ENCODE results near the gene PDXK.
A peak's percentile ranks its signal among the peaks of the same experiment; 100 is the strongest.

PDXK gene

GRCh38 chr21:43726686-43727518, 8.0 kb downstream of the PDXK start:
- DNase-seq: no peak

GRCh38 chr21:43727519-43728153, 8.7 kb downstream of the PDXK start:
- no peak for DNase-seq

DNA sequence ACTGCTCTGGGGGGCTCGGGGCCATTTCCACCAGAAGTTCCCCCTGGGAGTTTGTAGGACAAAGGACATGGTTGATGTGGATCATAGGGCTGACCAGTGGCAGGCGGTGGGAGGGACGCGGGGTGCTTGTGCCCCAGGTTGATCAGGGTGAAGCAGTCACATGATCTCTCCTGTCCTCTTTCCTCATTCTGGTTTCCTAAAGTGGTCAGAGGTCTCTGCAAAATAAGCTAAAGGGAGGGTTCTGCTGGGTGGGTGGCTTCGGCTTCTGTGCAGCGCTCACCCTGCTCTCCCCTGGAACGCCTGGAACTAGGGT, 9.2 kb downstream of the PDXK start:
- no peak for DNase-seq

DNA sequence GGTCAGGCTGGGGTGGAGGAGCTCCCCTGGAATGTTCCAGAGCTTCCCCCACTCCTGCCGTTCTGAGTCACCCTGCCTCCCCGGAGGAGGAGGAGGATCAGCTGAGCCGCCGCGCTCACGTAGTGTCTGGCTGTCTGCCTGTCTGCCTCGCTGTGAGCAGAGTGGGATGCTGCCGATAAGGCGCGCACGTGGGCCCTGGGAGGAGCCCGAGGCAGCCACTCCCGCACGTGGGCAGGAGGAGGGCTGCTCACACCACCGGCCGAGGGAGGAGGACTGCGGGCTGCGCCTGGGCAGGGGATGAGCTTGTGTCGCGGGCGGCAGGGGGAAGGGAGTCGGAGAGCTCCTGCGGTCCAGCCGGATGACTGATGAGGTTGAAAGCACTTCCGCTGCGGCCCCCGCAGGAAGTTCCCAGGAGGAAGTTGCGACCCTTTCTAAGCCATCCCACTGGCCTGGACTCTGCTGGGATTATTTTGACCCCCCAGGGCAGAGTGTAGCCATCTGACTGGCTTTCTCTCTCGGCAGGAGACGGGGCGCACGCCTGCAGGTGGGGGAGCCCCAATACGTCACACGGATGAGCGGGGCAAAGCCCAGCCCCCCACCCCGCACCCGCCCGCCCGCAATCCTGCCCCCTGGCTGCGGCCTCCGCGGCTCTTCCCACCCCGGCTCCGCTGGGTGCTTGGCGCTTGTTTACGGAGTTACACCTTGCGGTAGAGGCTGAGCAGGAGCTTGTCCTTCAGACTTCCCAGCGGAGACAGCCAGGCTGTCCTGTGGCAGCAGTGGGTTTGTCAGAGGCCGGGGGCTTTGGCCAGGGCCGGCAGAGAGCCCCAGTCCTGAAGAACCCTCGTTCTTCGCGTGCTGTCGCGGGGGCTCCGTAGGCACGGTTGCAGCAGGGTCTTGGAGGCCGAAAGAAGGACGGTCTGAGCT, 9.8 kb downstream of the PDXK start:
- DNase-seq: peak; percentile 97

GRCh38 chr21:43731476-43731875, 12.5 kb downstream of the PDXK start:
- no peak for DNase-seq

DNA sequence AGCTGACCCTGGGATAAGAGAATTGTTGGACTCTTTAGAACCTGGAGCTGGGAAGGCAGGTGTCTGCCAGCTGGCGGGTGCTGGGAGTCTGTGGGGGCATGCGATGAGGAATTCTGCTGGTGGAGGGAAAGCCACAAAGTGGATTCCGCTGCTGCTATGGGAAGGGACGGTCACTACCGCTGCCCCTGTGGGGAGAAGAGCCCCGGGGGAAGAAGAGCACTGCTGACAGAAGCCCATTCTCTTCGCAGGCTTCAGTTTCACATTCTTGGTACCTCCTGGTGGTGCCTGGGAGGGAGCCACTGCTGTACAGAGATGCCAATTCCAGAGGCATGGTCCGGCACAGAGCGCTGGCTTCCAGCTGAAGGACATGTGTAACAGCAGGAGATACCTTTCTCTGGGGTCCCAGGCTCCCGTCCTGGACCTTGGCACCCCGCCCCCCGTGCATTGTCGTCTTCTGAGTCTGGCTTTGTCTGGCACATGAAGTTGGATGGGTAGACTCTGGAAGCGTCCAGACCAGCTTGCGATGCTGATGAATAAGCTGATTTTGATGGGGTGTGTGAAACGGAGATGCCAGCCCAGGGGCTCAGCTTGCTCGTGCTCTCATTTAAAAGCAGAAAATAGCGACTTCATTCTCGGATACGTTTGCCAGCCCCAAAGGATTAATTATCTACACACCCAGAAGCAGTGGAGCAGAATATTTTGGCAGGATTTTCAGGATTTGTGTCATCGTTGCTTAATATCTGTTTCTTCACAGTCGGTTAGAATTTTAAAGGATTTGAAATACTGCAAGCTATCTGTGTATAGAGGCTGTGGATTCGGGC, 13.2 kb downstream of the PDXK start:
- no peak for DNase-seq

GRCh38 chr21:43733060-43733459, 14.1 kb downstream of the PDXK start:
- DNase-seq: no peak

DNA sequence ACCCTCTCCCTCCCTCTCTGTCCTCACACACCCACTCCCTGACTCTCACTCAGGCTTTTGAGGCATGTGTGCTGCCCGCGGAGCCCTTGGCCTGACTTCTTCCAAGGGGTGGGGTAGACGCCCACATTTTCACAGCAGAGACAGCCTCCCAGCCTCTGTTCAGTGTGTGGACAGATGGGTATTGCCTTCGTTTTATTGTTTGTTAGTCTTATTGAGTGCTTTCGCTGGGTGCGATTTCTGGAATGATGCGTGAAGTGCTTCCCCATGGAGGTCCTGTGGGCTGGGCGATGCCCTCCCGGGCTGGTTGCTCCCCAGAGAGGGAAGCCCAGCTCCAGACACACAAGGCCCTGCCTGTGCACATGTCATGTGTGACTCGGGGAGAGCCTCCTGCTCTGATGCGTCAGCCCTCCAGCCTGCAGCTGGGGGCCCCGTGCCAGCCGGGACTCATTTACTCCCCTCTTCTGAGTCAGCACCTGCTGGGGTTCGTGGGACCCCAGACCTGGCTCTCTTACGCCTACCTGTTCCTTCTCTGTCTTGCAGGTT, 14.7 kb downstream of the PDXK start:
- peak; percentile 67 for DNase-seq

DNA sequence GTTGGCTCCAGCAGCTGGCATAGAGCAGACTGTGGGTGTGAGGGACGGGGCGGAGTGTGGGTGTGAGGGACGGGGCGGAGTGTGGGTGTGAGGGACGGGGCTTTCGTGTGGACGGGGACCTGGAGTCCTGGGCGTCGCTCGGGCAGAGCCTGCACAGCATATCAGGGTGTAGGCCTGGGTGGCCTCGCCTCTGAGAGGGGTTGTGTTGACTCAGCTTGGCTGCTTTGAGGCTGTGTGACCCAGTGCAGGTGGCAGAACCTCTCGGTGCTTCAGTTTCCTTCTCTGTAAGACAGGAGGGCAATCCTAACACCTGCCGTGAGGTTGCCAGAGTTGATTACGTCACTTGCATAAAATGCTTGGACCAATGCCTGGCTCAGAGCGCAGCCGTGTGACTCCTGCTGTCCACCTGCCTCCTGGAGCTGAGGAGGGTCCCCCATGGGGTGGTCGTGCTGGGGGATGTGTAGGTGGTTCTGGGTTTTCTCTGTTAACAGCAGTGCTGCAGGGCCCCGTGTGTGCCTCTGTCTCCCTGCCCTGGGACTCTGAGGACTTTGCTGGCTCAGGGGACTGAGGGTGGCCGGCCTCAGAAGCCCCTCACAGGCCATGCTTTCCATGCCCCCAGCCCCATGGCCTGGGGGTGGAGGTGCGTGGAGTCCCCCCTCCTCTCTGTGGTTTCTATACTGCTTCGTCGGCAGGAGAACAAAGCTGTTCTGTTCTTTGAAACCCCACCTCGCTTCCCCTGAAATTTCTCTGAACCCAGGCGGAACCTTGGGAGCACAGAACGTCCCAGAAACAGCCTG, 15.4 kb downstream of the PDXK start:
- no peak for DNase-seq

DNA sequence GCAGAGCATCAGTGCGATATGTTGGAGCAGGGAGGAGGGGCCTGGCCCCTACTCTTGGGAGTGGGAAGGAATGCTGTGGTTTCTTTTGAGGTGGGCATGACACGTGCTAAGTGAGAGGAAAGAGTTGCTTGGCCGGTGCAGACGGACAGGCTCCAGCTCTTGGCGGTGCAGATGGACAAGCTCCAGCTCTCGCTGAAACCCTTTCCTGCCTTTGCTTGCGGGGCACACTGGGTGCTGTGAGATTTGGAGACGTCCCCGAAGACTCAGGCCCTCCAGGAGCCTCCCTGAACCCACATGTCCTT, 15.9 kb downstream of the PDXK start:
- peak; percentile 30 for DNase-seq

- no peak for DNase-seq
Measured at GRCh38 chr21:43735236-43736091, 16.5 kb downstream of the PDXK start.

DNA sequence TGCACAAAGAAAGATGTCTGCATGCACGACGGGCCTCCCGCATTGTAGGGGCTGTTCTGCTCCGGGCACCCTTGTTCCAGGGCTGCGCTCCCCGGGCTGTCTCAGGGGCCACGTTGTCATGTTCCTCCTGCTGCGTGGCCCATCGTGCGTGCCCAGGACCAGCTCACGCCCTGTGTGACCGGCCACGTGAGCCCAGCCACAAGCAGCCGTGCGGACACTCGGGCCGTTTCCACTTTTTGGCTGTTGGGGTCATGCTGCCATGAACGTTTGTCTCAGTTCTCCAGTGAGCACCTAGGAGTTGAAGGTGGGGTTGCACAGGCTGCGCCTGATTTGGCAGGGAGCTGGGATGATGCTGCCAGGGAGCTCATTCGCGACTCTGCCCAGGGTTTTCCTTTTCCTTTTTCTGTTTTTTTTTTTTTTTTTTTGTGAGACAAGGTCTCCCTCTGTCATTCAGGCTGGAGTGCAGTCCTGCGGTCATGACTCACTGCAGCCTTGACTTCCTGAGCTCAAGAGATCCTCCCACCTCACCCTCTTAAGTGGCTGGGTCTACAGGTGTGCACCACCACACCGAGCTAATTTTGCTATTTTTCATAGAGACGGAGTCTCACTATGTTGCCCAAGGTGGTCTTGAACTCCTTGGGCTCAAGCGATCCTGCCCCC, 17.4 kb downstream of the PDXK start:
- DNase-seq: no peak

DNA sequence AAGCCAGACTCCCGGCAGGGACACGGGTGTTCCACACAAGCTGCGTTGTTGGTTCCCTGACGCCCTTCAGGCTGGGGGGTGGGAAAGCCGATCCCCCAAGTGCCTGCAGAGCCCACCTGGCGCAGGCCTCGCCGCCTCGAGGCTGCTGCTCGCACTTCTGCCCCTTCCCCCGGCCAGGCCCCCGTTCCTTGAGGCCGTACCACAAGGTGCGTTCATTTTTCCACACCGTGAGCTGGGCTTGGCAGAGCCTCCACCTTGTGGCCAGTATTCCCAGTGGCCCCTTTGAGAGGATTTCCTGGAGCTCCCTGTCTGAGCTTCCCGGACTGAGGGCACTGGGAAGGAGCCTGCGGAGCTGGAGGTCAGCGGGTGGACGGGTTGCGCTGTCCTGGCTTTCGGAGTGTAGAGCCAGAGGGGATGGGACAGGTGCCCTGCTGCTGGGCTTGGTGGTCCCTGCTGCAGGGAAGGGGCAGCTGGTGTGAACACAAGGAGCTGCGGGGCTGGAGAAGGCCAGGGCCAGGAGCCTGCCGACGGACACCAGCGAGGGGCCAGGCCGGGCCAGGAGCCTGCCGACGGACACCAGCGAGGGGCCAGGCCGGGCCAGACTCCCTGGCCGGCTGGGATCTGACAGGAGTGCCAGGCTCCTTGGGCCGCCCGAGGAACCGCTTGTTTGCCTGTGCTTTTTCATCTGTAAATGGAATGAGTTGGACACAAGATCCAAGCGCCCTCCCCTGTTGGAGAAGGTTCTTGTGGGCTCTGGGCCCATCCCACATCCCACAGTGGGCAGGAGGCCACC, 18.4 kb downstream of the PDXK start:
- DNase-seq: no peak

DNA sequence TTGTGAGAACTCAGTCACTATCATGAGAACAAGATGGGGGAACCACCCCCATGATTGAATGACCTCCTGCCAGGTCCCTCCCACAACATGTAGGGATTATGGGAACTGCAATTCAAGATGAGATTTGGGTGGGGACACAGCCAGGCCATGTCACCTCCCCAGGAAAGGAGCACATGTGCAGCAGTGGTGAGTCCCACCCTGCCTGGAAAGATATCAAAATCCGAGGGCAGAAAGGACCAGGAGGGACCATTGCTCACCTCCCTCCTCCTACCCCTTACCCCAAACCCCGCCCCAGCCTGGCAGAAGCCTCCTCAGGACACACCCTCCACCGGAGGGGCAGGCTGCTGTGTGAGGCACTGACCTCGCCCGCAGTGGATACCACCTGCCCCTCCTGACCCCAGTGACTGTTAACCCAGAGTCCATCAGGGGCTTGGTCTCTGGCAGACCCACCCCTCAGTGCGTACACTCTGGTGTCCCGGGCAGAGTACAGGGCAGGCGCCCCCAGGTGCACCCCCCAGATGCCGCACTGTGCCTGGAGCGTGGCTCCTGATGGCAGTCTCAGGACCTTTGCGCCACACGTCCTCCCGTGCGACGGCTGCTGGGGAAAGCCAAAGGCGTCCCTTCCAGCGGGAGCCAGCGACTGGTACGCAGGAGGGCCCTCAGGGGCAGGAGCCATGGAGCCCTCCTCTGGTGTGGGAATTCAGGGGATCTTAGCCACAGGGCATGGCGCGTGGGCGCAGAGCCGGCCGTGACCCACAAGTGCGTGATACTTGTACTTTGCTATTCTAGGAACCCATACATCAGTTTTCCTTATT, 20.9 kb downstream of the PDXK start:
- no peak for DNase-seq

DNA sequence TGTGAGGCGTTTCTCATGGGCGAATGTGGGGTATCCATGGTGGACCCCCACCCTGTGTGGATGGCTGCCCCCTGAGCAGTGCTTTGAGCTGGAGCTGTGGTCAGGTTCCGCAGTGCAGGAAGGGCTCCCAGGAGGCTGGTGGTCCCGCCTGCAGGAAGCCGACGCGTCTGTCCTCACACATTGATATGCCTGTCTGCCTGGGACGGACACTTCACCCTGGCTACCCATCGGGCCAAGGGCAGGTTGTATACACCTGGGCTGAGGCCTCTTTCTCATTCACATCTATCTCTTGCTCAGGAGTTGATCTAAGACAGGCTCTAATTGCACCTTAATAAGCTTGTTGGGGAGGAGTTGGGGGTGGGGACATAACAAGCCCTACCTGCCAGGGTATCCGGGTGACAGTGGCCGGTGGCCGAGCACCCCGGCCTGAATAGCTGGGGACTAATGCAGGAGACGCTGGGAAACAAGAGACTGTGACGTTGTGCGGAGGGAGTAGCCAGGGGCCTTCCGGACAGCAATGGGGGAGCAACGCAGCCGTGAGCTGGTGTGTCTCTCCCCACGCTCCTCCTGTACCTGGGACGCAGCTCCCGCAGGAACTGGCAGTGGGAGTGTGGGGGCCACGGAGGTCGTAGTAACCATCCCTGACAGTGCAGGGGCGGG, 21.7 kb downstream of the PDXK start:
- peak; percentile 42 for DNase-seq

GRCh38 chr21:43741423-43742096, 22.6 kb downstream of the PDXK start:
- DNase-seq: no peak

GRCh38 chr21:43743947-43744346, 25.0 kb downstream of the PDXK start:
- no peak for DNase-seq

Data from fibroblast of skin of back (primary cell).